Naive thymus-derived CD8-positive, alpha-beta T cell (primary cell): ENCODE measurements around the gene PPM1H. TPM values are rescaled to one million over a fixed set of nuclear protein-coding genes. Genes with fewer than 3 reads are reported as not detected.

Experiments used
- ATAC-seq, 2 donors: fragments of 150-1000 bp; cut with Tn5 transposase in 1 of 2; sonication (Bioruptor Pico), chemical (Tn5 transposase) in 1 of 2; 1 replicate in 1 of 2; 2 replicates in 1 of 2; pipeline ENCODE4 v1.10.0; 2021; ENCODE audit warnings: mild to moderate bottlenecking in 2 of 2, moderate library complexity in 2 of 2
- POLR2A ChIA-PET: fragments of 350-600 bp; sonication (Branson Sonifier 250); formaldehyde crosslinking; loops from one replicate; lab custom pipeline; 2021; ENCODE audit warnings: antibody characterized with exemption; lab: Charles Lee
- DNase-seq, 10 donors: peaks; one replicate each; pipeline versions ENCODE4 v3.0.0 to v3.0.0-alpha.2; 2020 to 2022
- H3K27ac Mint-ChIP-seq, 10 donors: one replicate each; pipeline ENCODE4 v1.8.0; 2020 to 2022; ENCODE audit warnings: mild to moderate bottlenecking in 10 of 10, mixed read lengths in 10 of 10, moderate library complexity in 4 of 10, inconsistent platforms in 1 of 10
- H3K27me3 Mint-ChIP-seq, 5 donors: one replicate each; pipeline ENCODE4 v1.8.0; 2021 to 2022; ENCODE audit warnings: mixed read lengths in 5 of 5
- H3K36me3 Mint-ChIP-seq, 3 donors: one replicate each; pipeline ENCODE4 v1.8.0; 2020 to 2022; ENCODE audit warnings: mixed read lengths in 3 of 3, mild to moderate bottlenecking in 2 of 3, inconsistent platforms in 1 of 3
- H3K4me1 Mint-ChIP-seq, 4 donors: one replicate each; pipeline ENCODE4 v1.8.0; 2021 to 2022; ENCODE audit warnings: mixed read lengths in 4 of 4
- H3K4me3 Mint-ChIP-seq, 10 donors: one replicate each; pipeline ENCODE4 v1.8.0; 2020 to 2022; ENCODE audit warnings: mild to moderate bottlenecking in 10 of 10, mixed read lengths in 10 of 10, moderate library complexity in 6 of 10, inconsistent platforms in 1 of 10
- H3K9me3 Mint-ChIP-seq, 9 donors: one replicate each; pipeline ENCODE4 v1.8.0; 2020 to 2022; ENCODE audit warnings: mixed read lengths in 9 of 9, mild to moderate bottlenecking in 3 of 9, inconsistent platforms in 1 of 9, moderate library complexity in 1 of 9
- polyA plus RNA-seq, 3 donors: library from polyadenylated mRNA; unstranded; fragments of 300-500 nt; fragmentation: Illumina TruSeq; gene quantifications; one replicate each; pipeline ENCODE4 v1.2.3, GENCODE V29; 2021
- total RNA-seq, 8 experiments: library from RNA in 2 of 8; stranded (reverse) in 2 of 8; gene quantifications; one replicate each; pipeline ENCODE4 v1.2.3 and lab custom pipeline; 2021 to 2026

The PPM1H gene
- total and polyA plus RNA-seq, 5 experiments from 2014 or later = not detected

GRCh38 chr12:62625228-62625627 is 309.7 kb downstream of the PPM1H start:
- Mint-ChIP-seq H3K4me1 (no peaks in the 10 kb centered on the region), H3K36me3 (peaks cover 0 to 4% (median 0%) of the 10 kb centered on the region in 3 donors), H3K4me3 (no peak overlapping the region), H3K27ac (no peak overlapping the region), H3K27me3 (peaks cover 15 to 26% (median 22%) of the 10 kb centered on the region in 5 donors), H3K9me3 (no peaks in the 10 kb centered on the region)
- POLR2A ChIA-PET = no interaction called here
- DNase-seq = no peak
- no peak for ATAC-seq

DNA sequence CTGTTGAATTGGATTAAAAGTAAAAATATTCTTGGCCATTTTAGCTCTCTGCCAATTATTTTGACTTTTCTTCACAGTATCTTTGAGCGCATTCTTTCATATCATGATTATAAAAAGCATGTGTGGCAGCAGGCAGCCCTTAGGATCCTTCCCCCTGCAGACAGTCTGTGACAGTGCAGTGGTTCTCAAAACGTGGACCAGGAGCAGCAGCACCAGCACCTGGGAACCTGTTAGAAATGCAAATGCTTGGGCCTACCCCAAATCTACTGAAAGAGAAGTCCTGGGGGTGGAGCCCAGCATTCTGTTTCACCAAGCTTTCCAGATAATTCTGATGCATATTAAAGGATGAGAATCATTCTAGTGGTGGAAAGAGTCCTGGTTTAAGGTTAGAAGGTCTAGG is 312.8 kb downstream of the PPM1H start:
- H3K27ac Mint-ChIP-seq = no peak overlapping the region
- no peak overlapping the region for H3K4me3 Mint-ChIP-seq
- ATAC-seq (no peak), DNase-seq (no peak)
- H3K9me3 Mint-ChIP-seq = no peaks in the 10 kb centered on the region
- H3K27me3 Mint-ChIP-seq = peaks cover 0 to 11% (median 0%) of the 10 kb centered on the region in 5 donors
- H3K4me1 Mint-ChIP-seq = peaks cover 0 to 4% (median 0%) of the 10 kb centered on the region in 4 donors
- H3K36me3 Mint-ChIP-seq = no peaks in the 10 kb centered on the region
- POLR2A ChIA-PET = no interaction called here

DNA sequence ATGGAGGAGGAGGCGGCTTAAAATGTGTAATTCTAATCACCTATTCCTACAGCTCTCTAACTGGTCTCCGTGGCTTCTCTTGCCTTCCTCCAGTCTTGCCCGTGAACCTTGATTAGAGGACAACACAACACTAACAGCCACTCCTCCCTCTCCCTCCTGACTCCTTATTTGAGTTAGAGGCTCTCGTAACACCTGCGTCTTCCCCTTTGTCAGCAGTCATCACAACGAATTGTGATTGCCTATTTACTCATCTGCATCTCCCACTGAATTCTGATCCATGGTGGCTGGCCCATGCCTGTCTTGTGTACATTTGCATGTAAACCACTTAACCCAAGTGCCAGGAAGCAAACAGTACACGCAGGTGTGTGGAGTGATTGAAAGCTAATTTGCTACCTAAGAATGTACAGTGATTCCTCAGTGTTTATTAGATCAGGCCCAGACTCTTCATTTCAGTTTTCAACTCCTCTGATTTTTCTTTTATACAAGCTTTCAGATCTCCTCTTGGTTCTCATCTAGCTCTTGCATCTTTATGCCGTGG is 313.8 kb downstream of the PPM1H start:
- ATAC-seq (no peak), DNase-seq (no peak)
- Mint-ChIP-seq H3K9me3 (no peaks in the 10 kb centered on the region), H3K4me3 (no peak overlapping the region), H3K27me3 (peaks cover 0 to 2% (median 0%) of the 10 kb centered on the region in 5 donors), H3K4me1 (peaks cover 0 to 6% (median 0%) of the 10 kb centered on the region in 4 donors), H3K27ac (no peak overlapping the region), H3K36me3 (no peaks in the 10 kb centered on the region)
- POLR2A ChIA-PET = interaction anchor here (1.3 to 2.1 kb wide), 2 partner anchors 15 to 18 kb away, joined by 3 to 5 read pairs; no protein-coding TSS in a partner anchor

DNA sequence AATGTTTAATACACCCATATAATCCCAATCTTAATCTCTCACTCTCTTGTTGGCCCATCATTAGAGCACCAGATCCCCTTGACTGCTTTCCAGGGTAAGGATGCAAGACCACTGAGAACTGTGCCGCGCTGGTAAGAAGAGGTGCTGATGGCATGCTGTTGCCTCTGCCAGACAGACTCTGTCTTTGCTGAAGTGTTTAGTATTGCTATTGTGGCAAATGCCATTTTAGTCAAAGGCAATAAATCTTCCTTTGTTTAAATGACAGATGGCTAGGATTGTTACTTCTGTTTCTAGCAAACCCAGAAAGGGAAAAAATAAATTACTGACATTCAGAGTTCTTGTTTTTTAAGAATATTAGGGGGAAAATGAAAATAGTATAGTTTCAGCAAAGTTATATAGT is 316.0 kb downstream of the PPM1H start:
- H3K4me3 Mint-ChIP-seq = no peak overlapping the region
- POLR2A ChIA-PET = no interaction called here
- peaks cover 0 to 6% (median 0%) of the 10 kb centered on the region in 4 donors for H3K4me1 Mint-ChIP-seq
- H3K36me3 Mint-ChIP-seq = no peaks in the 10 kb centered on the region
- no peaks in the 10 kb centered on the region for H3K9me3 Mint-ChIP-seq
- H3K27ac Mint-ChIP-seq = peak overlapping the region in 1 of 10 donors; percentile 72
- ATAC-seq (no peak), DNase-seq (no peak)
- H3K27me3 Mint-ChIP-seq = no peaks in the 10 kb centered on the region

GRCh38 chr12:62618319-62618718 is 316.6 kb downstream of the PPM1H start:
- Mint-ChIP-seq H3K36me3 (no peaks in the 10 kb centered on the region), H3K4me3 (no peak overlapping the region), H3K27me3 (no peaks in the 10 kb centered on the region), H3K27ac (no peak overlapping the region), H3K4me1 (peaks cover 0 to 6% (median 0%) of the 10 kb centered on the region in 4 donors), H3K9me3 (no peaks in the 10 kb centered on the region)
- no peak for DNase-seq
- POLR2A ChIA-PET = no interaction called here
- no peak for ATAC-seq

GRCh38 chr12:62613081-62613480 is 321.9 kb downstream of the PPM1H start:
- no peaks in the 10 kb centered on the region for H3K27me3 Mint-ChIP-seq
- no peak overlapping the region for H3K4me3 Mint-ChIP-seq
- H3K4me1 Mint-ChIP-seq = peaks cover 0 to 2% (median under 1%) of the 10 kb centered on the region in 4 donors
- H3K27ac Mint-ChIP-seq = no peak overlapping the region
- H3K9me3 Mint-ChIP-seq = no peaks in the 10 kb centered on the region
- ATAC-seq (no peak), DNase-seq (no peak)
- POLR2A ChIA-PET = interaction anchor here (1.9 kb wide), 1 partner anchor 9 kb away, joined by 6 read pairs; no protein-coding TSS in a partner anchor
- H3K36me3 Mint-ChIP-seq = no peaks in the 10 kb centered on the region

DNA sequence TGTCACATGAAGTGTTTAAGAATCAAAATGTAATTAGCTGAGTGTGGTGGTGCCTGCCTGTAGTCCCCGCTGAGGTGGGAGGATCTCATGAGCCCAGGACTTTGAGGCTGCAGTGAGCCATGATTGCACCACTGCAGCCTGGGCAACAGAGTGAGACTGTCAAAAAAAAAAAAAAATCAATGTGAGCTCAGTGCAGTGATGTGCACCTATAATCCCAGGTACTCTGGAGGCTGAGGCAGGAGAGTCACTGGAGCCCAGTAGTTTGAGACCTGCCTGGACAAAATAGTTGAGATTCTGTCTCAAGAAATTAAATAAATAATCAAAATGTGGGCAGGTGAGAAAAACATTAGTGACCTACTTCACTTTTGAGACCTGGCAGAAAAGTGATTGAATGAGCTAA is 328.3 kb downstream of the PPM1H start:
- Mint-ChIP-seq H3K36me3 (no peaks in the 10 kb centered on the region), H3K27me3 (no peaks in the 10 kb centered on the region), H3K4me1 (peaks cover 7 to 36% (median 29%) of the 10 kb centered on the region in 4 donors), H3K4me3 (no peak overlapping the region), H3K27ac (peak overlapping the region in 2 of 10 donors; percentile 22 to 57), H3K9me3 (no peaks in the 10 kb centered on the region)
- ATAC-seq = no peak
- no peak for DNase-seq
- POLR2A ChIA-PET = no interaction called here

GRCh38 chr12:62605981-62606380 is 329.0 kb downstream of the PPM1H start:
- no peak for ATAC-seq
- H3K27me3 Mint-ChIP-seq = no peaks in the 10 kb centered on the region
- H3K36me3 Mint-ChIP-seq = no peaks in the 10 kb centered on the region
- no peaks in the 10 kb centered on the region for H3K9me3 Mint-ChIP-seq
- DNase-seq = no peak
- POLR2A ChIA-PET = interaction anchor here (0.9 to 1.5 kb wide), 2 partner anchors 14 to 22 kb away, joined by 3 to 5 read pairs; no protein-coding TSS in a partner anchor
- H3K4me1 Mint-ChIP-seq = peaks cover 7 to 41% (median 29%) of the 10 kb centered on the region in 4 donors
- H3K4me3 Mint-ChIP-seq = peak overlapping the region in 1 of 10 donors; percentile 19
- H3K27ac Mint-ChIP-seq = peak overlapping the region in 1 of 10 donors; percentile 26

DNA sequence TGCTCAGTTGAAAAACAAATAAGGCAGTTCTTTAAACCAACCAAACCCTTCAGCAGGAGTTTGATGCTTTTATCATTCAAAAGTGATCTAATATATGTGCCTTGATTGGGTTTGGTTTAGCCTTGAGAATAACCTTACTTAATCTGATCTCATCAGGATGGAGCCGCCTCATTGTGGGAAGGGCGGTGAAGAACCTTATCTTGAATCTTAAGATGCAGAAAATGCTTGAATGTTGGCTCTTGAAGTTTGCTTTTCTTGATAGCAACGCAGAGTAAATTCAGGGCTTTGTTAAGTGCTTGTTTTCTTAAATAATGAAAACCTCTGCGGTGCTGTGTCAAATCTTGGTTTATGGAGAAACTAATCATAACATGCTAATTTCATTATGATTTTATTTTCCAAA is 330.1 kb downstream of the PPM1H start:
- peak overlapping the region in 2 of 10 donors; percentile 93 to 98 for H3K27ac Mint-ChIP-seq
- peaks cover 7 to 41% (median 29%) of the 10 kb centered on the region in 4 donors for H3K4me1 Mint-ChIP-seq
- POLR2A ChIA-PET = interaction anchor here (1.5 kb wide), 1 partner anchor 23 kb away, joined by 5 read pairs; no protein-coding TSS in a partner anchor
- H3K9me3 Mint-ChIP-seq = no peaks in the 10 kb centered on the region
- DNase-seq (peak in 1 of 10 donors; percentile 13), ATAC-seq (no peak)
- peak overlapping the region in 8 of 10 donors; percentile 83 to 98 (median 95) for H3K4me3 Mint-ChIP-seq
- H3K36me3 Mint-ChIP-seq = no peaks in the 10 kb centered on the region
- H3K27me3 Mint-ChIP-seq = no peaks in the 10 kb centered on the region

DNA sequence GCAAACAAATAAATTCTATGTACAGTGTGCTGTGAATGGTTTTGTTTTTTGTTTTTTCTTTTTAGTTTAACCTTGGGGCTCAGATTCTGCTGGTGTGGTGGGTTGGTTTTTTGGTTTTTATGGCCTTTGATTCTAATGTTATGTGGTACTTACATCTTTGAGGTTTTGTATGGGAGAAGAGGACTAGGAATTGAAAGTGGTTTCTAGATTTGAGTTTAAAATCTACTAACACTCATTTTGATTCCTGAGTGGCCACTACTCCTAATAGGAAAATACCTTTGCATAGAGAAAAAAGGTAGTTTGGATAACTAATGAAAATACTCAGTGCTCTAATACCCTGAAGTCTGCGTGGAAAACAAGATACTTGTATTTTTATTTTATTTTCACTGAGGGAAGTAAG is 330.6 kb downstream of the PPM1H start:
- Mint-ChIP-seq H3K4me3 (peak overlapping the region; percentile 83 to 98 (median 95)), H3K9me3 (no peaks in the 10 kb centered on the region), H3K4me1 (peaks cover 7 to 41% (median 29%) of the 10 kb centered on the region in 4 donors), H3K27ac (peak overlapping the region; percentile 82 to 100 (median 98)), H3K27me3 (no peaks in the 10 kb centered on the region), H3K36me3 (no peaks in the 10 kb centered on the region)
- POLR2A ChIA-PET = interaction anchor here (1.6 to 2.0 kb wide), 3 partner anchors 8 to 344 kb away, joined by 5 to 8 read pairs (median 6); partner anchors contain the start of gene USP15
- DNase-seq = peak in 3 of 10 donors; percentile 4 to 12 (median 8)
- no peak for ATAC-seq

DNA sequence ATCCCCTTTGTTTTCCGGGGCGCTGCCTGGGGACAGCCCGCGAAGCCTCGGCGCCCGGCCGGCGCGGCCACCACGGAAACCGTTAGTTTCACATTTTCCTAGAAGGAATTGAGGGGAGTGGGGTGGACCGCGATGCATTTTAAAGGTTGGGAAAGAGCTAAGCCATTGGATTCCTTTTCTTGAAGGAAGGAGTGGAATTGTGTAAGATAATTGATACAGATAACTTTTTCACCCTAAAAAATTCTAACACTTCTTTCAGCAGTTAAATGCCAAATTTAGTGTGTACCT is 331.2 kb downstream of the PPM1H start:
- ATAC-seq (no peak), DNase-seq (no peak)
- POLR2A ChIA-PET = interaction anchor here (0.6 to 2.5 kb wide), 12 partner anchors 9 to 1784 kb away, joined by 3 to 21 read pairs (median 4); partner anchors contain the start of genes MON2 and USP15
- Mint-ChIP-seq H3K27me3 (no peaks in the 10 kb centered on the region), H3K36me3 (no peaks in the 10 kb centered on the region), H3K27ac (peak overlapping the region; percentile 82 to 100 (median 98)), H3K4me1 (peaks cover 7 to 41% (median 28%) of the 10 kb centered on the region in 4 donors), H3K9me3 (no peaks in the 10 kb centered on the region), H3K4me3 (peak overlapping the region; percentile 83 to 98 (median 95))

- Mint-ChIP-seq H3K9me3 (no peaks in the 10 kb centered on the region), H3K36me3 (no peaks in the 10 kb centered on the region), H3K4me3 (peak overlapping the region; percentile 87 to 98 (median 95)), H3K27me3 (no peaks in the 10 kb centered on the region), H3K27ac (peak overlapping the region; percentile 98 to 100 (median 99)), H3K4me1 (peaks cover 7 to 41% (median 28%) of the 10 kb centered on the region in 4 donors)
- POLR2A ChIA-PET = interaction anchor here (0.6 to 2.5 kb wide), 17 partner anchors 9 to 1785 kb away, joined by 3 to 21 read pairs (median 4); partner anchors contain the start of genes MON2 and USP15
- DNase-seq (peak; percentile 71 to 88 (median 78)), ATAC-seq (peak; percentile 67 to 74)
Measured at GRCh38 chr12:62603061-62603810, 331.7 kb downstream of the PPM1H start.
